GM12878 (cell line): ENCODE data around the gene TTC32.

Experiments used
- CTCF ChIP-seq, 3 experiments: IDR thresholded peaks in 2 of 3; conservative IDR thresholded peaks in 1 of 3; 2 replicates each; pipeline ENCODE4 v1.5.1; 2011; ENCODE audit warnings: low read depth in 3 of 3, low read length in 3 of 3, mild to moderate bottlenecking in 3 of 3, control low read depth in 2 of 3, moderate library complexity in 2 of 3, inconsistent platforms in 1 of 3, mixed read lengths in 1 of 3; ENCODE audit not compliant: control insufficient read depth in 2 of 3, insufficient read depth in 1 of 3; ENCODE audit errors: extremely low read depth in 1 of 3
- HDAC2 ChIP-seq: fragments of 200-600 bp; sonication (generic); IDR thresholded peaks from 2 replicates; pipeline ENCODE4 v1.6.1; 2017
- POLR2A ChIP-seq: IDR thresholded peaks from 2 replicates; pipeline ENCODE4 v1.6.1; 2011; ENCODE audit warnings: low read depth, mild to moderate bottlenecking, low read length
- RAD51 ChIP-seq: fragments of 450-650 bp; IDR thresholded peaks from 2 replicates; pipeline ENCODE4 v1.6.1; 2016; ENCODE audit warnings: moderate library complexity, mild to moderate bottlenecking, inconsistent platforms
- ZNF274 ChIP-seq: IDR thresholded peaks from one replicate; pipeline ENCODE4 v1.8.0; 2011; ENCODE audit not compliant: insufficient read length, insufficient read depth

GRCh38 chr2:19936203-19936602 lies 34.4 kb upstream of the TTC32 start:
- TF ChIP-seq CTCF (IDR thresholded peaks at IDR 0.05 in 2 of 3, conservative IDR thresholded peaks at IDR 0.05 in 1 of 3; ENCODE audit: control insufficient read depth in 2 of 3, extremely low read depth in 1 of 3, insufficient read depth in 1 of 3, low read depth in 3 of 3, low read length in 3 of 3) = no peak
- TF ChIP-seq RAD51 = no peak
- TF ChIP-seq HDAC2 = no peak
- no peak for TF ChIP-seq POLR2A
- TF ChIP-seq ZNF274 = no peak
